ENCODE data around the gene ZNF48.
"Not testable (repeated sequence)": the region's sequence is repeated elsewhere in the genome, so short reads cannot be mapped to it uniquely, and the experiment has no call there.

Gene ZNF48

DNA sequence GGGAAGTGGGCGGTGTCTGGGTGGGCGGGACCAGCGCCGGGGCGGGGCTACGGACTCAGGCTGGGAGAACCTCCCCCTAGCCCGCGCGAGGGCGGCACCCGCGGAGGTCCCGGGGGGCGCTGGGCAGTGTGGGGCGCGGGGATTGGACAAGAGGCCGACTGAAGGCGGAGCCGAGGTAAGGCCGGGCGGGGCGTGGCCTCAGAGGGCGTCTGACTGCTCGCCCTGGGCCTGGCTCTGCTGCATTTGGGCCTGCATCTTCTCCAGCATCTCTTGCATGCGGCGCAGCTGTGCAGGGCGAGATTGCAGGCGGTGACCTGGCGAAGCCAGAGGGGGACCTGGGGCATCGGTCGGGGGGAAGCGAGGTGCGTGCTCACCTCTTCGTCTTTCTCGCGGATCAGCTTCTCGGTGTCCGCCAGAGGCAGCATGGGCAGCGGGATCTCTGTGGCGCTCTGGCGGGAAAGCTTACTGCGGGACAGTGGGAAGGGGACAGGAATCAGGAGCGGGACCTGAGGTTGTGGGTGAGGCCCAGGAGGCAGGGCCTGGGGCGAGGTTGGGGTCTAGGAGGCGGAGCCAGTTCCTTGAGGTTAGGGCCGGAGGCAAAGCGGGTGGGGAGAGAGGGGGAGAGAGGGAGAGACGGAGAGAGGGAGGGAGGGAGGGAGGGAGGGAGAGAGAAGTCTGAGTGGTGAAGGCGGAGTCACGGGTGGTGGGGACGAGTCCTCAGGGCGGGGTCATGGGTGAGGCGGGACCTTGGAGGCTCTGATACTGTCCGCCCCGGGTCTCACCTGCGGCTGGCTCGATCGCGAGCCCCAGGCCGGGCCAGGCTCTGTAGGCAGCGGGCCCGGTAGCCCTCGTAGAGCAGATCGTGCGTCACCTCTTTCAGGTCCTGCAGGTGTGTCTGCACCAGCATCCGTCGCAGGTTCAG, 16.7 kb upstream of the ZNF48 start:
- DNase-seq (ENCODE audit: low spot score), result peak; percentile 99

DNA sequence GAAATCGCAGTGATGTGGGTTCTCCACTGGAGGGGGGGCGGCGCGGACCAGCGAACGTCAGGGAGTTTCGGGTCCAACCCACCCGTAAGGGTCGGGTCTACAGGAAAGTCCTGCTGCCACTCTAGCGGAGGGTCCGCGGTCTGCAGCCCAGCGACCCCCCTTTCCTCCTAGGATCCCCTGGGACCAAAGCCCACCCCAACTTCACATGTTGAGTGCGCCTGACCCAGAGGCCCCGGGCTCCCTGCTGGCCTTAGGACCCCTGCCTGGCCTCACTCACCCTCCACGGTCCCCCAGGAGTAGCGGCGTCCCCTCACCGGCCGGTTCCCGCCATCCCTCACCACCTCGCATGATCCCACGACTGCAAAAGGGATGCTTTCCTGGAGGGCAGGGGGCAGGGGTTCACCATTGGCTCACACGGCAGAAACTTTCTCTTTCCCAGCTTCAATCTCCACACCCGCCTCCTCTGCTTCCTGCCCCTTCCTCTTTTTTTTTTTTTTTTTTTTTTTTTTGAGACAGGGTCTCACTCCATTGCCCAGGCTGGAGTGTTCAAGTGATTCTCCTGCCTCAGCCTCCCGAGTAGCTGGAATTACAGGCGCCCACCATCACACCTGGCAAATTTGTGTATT, 15.9 kb upstream of the ZNF48 start:
- no peak for DNase-seq (ENCODE audit: low spot score)

DNA sequence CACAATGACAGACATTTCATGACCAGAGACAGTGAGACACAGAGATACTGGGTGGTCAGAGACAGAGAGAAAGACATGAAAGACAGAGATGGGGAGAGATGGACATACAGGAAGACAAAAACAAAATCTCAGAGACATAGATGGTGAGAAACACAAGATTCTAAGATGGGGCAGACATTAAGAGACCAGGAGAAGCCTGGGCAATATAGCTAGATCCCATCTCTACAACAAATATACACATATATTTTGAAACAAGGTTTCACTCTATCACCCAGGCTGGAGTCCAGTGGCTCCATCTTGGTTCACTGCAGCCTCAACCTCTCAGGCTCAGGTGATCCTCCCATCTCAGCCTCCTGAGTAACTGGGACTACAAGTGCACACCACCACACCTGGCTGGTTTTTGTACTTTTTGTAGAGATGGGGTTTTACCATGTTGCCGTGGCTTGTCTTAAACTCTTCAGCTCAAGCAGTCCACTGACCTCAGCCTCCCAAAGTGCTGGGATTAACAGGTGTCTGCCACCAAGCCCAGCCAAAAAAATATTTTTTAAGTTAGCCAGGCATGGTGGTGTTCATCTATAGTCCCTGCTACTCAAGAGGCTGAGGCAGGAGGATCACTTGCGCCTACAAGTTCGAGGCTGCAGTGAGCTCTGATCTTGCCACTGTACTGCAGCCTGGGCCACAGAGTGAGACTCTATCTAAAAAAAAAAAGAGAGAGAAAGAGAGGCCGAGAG, 15.0 kb upstream of the ZNF48 start:
- no peak for DNase-seq (ENCODE audit: low spot score)

DNA sequence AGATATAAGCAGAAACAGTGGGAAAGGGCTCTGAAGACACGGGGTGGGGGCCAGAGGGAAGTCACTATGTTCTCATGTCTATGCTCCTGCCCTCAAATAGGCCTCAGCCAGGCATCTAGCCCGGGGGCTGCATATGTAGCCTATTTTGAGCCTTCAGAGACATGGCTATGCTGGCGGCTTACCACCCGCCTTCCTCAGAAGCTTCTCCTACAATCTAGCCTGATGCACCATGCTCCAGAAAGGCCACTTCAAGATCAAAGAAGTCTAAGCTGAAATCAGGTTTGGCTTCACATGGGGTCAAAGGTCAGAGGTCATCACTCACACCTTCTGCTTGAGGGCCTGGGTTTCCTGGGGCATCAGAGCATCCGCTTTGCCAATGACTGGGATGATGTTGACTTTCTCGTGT, 14.4 kb upstream of the ZNF48 start:
- DNase-seq (ENCODE audit: low spot score), result no peak

DNA sequence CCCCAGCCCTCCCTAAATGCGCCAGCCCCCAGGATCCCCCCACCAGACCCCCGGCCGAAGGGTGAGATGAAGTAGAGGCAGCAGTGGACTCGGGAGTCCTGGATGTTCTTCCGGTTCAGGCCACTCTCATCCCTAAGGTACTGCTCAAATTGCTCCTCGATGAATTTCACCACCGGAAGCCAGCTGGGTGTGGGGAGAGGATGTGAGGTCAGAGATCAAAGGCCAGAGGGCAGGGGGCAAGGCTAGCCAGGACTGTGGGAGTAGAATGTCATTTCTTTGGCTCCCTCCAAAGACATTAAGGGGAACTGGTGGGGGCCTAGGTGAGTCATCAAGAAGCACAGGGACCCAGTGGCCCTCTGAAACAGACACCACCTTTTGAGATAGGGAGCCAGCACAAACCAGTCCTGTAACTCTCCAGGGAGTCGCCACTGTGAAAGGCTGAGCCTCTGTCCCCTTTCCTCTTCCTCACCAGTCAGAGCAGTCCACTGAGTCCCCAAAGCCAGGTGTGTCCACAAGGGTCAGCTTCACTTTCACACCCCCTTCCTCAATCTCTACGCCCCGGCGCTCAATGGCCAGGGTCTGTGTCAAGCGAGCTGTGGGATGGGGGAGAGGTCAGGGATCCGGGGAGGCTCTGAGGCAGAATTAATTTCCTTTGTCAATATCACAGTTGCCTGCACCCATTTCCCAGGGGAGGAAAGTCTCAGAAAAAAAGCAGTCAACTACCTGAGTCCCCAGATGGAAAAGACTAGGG, 13.8 kb upstream of the ZNF48 start:
- DNase-seq (ENCODE audit: low spot score), result no peak

DNA sequence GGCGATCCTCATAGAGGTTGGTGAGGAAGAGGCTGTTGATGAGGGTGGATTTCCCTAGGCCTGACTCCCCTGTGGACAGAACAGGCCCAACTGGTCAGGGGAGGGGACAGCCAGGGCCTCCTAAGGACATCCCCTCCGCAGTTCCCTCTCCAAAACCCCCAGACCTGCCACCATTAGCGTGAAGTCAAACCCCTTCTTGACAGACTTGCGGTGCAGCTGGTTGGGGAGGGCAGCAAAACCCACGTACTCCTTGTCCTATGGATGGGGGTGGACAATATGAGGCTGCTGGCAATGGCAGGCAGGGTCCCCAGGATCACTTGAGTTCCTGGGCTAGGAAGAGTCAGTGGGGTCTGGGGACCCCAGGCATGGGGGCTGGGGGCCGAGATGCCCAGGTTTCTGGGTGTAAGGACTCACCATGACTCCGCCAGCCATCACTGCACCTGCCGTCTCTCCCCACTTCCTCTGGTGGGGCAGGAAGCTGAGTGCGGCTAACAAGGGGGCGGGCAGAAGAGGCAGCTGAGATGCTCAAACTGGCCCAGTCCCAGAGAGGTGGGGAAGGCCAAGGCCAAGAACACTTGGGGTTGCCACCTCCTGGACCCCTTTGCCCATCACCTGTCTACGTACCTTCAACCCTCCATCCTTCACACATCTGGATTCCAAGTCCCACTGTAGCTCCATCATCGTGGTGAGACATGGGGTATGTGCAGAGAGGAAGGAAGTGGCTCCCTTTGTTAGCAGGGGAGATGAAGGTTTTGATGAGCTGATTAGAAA, 12.9 kb upstream of the ZNF48 start, which contains the start of gene SEPTIN1:
SEPTIN1 (minus strand) TSS at position 451 of the 771 bp plus-strand sequence; CDS start at position 432, 19 bp downstream.
- DNase-seq (ENCODE audit: low spot score), result no peak

DNA sequence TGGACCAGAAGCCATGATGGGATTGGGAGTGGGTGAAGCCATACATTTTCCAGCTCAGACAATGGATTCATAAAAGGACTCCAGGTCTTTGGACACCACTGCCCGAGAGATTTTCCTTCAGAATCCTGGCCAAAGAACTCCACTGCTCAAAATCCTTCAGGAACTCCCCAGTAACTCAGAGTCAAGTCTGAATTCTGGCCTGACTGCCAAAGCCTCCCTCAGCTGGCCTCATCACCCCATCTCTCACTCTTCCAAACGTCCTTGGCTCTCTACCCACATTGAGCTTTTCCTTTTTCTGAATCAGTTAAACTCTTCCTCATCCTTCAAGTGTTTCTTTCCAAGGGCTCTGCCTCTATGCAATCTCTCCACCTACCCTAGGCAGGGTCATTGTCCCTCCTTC, 11.7 kb upstream of the ZNF48 start:
- no peak for DNase-seq (ENCODE audit: low spot score)

DNA sequence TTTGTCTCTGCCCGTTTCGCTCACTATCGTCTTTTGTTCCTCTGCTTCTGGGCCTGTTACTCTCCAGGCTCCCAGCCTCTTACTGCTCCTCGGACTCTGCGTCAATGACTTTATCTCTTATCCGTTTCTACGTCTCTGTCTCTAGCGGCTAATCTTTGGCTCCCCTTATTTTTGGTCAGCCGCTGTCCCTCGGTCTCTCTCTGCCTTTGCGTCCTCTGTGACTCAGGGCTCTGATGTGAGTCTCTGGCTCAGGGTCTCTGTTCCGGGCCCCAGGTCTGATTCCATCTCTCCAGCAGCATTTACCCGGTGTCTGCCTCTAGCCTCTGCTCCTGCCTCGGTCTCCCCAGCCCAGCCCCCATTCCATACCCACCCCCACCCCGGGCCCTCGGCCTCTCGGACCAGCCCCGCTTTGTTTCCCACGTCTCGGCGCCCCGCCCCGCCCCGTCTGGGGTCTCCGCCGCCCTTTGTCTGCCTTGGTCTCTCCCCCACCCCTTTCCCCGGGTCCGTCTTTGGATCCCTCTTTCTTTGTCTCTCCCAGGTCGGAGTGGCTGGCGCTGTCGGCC, 547 bp upstream of the ZNF48 start:
- peak; percentile 22 for DNase-seq (ENCODE audit: low spot score)

DNA sequence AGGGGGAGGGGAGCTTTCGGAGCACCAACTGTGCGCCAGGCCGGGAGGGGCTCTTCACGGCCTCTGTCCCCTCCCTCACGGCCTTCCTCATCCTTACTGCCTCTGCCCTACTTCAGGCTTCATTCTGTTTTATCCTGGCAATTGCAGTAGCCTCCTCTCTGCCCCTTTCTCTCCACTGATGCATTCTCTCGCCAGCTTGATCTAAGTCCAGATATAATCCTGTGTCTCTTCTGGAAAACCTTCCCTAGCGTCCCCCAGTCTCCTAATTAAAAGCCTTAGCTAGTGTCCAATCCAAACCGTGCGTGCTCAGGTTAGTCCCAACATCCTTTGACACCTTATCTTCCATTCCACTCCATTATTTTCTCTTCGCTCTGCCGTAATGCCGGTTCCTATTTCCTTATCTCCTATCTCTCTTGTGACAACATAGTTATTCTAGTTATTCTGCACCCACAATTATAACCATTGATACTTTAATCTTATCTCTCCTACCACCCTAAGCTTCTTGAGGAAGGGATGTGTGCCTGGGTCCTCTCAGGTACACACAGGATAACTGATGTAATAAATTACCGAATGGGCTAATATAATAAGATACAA, 869 bp downstream of the ZNF48 start:
- DNase-seq (ENCODE audit: low spot score), result no peak

DNA sequence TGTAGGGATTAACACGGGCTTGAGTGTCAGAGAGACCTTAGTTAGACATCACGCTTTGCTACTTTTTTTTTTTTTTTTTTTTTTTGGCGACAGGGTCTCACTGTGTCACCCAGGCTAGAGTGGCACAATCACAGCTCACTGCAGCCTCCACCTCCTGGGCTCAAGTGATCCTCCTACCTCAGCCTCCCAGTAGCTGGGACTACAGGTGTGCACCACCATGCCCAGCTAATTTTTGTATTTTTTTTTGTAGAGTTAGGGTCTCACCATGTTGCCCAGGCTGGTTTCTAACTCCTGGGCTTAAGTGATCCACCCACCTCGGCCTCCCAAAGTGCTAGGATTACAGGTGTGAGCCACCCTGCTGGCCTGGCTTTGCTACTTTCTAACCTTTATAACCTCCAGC, 1.4 kb downstream of the ZNF48 start:
- not testable (repeated sequence) for DNase-seq (ENCODE audit: low spot score)

DNA sequence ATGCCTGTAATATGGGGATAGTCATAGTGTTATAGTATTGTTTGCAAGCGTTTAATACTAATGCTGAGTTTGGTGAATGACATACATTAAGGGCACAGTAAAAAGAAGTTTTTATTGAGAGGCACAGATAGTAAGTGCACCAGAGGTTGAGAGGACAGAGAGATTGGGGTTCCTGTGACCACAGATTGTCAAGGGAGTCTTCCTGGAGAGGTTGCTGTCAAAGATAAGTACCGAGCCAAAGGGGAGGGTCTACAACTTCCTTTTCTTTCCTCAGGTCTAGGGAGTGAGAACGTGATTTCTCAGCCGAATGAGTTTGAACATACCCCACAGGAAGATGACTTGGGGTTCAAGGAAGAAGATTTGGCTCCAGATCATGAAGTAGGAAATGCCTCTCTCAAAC, 1.8 kb downstream of the ZNF48 start:
- DNase-seq (ENCODE audit: low spot score), result no peak

DNA sequence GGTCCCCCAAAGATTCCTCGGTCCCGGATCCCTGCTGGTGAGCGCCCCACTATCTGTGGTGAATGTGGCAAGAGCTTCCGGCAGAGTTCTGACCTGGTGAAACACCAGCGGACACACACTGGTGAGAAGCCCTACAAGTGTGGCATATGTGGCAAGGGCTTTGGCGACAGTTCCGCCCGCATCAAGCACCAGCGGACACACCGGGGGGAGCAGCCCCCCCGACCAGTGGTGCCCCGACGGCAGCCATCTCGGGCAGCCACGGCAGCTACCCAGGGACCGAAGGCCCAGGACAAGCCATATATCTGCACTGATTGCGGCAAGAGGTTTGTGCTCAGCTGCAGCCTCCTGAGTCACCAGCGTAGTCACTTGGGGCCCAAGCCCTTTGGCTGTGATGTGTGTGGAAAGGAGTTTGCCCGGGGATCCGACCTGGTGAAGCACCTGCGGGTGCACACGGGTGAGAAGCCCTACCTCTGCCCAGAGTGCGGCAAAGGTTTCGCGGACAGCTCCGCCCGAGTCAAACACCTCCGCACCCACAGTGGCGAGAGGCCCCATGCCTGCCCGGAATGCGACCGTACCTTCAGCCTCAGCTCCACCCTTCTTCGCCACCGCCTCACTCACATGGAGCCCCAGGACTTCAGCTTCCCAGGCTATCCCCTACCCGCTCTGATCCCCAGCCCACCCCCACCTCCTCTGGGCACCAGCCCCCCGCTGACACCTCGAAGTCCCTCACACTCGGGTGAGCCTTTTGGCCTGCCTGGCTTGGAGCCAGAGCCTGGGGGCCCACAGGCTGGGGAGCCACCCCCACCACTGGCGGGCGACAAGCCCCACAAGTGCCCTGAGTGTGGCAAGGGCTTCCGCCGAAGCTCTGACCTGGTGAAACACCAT, 2.8 kb downstream of the ZNF48 start:
- DNase-seq (ENCODE audit: low spot score), result no peak

DNA sequence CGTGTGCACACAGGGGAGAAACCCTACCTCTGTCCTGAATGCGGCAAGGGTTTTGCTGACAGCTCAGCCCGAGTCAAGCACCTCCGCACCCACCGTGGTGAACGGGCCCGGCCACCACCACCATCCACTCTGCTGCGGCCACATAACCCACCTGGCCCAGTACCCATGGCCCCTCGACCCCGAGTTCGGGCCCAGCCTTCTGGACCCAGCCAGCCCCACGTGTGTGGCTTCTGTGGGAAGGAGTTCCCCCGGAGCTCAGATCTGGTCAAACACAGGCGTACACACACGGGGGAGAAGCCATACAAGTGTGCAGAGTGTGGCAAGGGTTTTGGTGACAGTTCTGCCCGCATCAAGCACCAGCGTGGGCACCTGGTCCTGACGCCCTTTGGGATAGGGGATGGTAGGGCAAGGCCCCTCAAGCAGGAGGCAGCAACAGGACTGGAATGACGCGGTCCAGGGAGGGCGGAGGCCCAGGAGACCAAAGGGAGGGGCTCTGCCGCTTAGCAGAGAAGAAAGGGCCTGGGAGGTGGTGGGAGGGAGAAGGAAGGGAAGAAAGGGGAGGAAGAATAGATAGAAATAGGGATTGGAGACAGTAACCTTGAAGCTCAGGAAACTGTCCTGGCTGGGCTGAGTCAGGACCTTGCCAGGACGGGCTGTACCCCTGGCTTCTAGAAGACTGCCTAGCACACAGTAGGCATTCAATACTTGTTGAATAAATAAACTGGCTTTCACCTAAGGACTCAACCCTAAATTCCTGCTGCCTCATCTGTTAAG, 3.6 kb downstream of the ZNF48 start:
- no peak for DNase-seq (ENCODE audit: low spot score)

DNA sequence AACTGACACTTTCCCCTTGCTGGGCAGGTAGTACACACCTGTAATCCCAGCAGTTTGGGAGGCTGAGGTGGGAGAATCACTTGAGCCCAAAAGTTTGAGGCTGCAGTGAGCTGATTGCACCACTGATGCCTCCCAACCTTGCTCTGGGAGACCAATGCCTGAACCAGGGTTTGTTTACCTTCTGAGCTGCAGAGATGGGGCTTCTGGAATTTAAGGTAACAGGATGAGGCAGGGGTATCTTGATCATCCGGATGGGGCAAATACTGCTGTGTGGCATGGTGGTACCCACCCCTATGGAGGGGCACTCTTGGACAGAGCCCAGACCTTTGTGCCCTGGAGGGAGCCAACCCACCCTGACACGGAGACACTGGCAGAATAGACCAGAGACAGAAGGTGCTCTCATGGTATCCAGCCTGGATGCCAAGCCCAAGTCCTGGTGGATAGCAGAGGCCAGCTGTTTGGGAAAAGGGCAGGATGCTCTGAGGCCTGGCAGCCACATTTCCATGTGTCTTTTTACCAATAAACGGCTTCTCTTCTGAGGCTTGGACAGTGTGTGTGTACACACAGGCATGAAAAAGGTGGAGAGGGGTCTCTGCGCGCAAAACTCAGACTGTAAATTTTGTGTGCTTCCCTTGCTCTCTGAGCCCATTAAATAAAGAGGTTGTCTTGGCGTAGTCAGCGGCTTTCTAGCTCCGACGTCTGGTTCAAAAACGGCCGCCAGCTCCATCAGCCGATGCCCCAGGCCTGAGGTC, 4.4 kb downstream of the ZNF48 start:
- no peak for DNase-seq (ENCODE audit: low spot score)

DNA sequence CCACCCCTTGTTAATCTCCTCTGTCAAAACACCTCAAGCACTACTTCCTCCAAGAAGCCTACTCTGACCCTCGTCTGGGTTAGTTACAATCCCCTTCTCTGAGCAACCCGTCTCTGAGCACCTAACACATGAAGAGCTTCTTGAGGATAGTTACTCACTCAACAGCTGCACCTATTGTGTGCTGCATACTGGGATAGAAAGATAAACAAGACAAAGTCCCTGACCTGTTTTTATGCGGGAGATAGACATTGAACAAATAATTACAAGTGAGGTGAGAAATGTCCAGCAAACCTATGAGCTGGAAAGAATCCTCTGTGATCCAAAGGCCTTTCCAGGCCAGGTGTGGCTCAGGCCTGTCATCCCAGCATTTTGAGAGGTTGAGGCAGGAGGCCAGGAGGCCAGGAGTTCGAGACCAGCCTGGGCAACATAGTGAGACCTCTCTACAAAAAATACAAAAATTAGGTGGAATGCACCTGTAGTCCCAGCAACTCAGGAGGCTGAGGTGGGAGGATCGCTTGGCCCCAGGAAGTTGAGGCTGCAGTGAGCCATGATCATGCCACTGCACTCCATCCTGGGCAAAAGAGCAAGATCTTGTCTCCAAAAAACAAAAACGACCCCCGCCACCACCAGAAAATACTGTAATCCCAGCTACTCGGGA, 6.7 kb downstream of the ZNF48 start:
- no peak for DNase-seq (ENCODE audit: low spot score)

DNA sequence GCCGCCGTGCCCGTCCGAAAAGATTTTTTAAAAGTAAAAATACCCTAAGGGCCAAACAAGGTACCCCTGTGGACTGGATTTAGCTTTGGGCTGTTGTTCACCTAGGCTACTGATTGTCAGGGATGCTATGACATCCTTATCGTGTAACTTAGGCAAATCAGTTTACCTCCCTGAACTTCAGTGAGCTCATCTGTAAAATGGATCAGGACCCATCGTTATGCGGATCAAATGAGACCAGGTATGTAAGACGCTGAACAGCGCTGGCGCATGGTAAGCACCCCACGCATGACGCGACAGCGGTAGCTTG, 11.5 kb downstream of the ZNF48 start:
- DNase-seq (ENCODE audit: low spot score), result no peak

DNA sequence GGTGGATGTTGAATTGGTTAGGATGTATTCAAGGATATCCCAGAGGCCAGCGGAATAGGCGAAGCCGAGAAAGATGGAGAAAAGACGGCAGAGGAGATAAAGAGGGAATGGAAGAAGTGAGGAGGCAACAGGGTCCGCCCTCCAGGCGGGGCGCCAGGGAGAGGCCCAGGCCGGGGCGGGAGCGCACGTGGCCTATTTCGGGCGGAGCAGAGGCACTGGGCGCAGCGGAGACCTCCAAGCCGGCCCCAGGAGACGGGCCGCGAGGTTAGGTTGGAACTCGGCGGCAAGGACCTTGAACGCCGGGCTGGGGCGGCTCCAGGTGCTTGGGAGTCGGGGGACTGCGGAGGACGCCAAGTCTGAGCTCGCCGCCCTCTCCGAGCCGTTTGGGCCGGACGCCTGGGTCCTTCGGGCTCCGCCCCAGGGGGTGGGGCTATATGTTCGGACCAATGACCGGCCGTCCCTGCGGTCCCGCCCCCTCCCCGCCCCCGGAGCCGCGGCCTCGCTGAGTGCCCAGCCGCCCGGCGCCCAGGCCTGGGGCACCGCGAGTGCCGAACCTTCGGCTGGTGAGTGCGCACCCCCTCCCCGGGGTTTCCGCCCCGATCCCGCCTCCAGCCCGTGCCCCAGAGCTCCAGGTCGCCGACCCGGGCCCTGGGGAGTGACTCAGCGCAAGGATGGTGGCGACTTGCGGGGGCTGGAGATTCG, 12.0 kb downstream of the ZNF48 start, which contains the start of gene ZNF771:
ZNF771 (plus strand) TSS at position 505 of the 702 bp plus-strand sequence. CDS start 448 bp downstream, outside the sequence.
- DNase-seq (ENCODE audit: low spot score), result peak; percentile 94

Measured in AG08395 (cell line).